ENCODE results near the gene SRRM4.
"Not testable (repeated sequence)": the region's sequence is repeated elsewhere in the genome, so short reads cannot be mapped to it uniquely, and the experiment has no call there.

SRRM4 gene

DNA sequence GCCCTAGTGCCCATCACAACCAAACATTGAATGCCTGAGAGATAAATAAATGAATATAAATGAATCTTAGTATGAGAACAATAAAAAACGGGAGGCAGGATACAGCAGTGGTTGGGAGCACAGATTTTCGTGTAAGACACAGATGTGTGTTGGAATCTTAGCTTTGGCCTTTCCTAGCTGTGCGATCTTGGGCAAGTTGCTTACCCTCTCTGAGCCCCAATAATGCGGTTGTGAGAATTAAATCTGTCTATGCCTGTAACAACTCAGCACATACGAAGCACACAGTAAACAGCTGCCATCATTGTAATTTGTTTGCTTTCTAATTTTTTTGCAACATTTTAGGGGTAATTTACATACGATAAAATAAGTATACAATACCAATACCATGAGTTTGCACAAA lies 89.8 kb downstream of the SRRM4 start:
- no peak for FAIRE-seq

DNA sequence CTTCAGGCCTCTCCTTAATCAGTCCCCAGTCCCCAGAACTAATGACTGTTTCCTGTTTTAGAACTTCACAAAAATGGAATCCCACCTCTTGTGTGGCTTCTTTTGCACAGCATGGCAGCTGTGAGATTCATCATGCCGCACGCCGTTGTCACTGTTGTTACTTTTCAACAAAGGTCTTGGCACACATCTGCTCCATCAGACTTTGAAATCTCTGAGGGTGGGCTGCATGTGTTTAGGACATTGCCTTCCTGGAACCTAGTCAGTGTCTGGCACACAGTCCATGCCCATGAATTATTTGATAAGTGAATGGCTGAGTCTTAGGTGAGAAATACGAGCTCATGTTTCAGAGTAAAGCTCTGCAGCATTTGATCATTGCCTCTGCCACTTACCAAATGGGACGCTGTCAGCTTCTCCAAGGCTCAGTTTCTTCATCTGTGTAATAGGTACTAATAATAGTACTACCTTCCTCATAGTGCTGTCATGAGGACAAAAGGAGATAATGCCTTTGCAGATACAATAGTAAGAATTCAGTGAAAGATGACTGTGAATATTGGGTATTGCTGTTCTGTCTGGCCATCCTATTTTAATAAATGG lies 90.4 kb downstream of the SRRM4 start:
- FAIRE-seq = no peak

DNA sequence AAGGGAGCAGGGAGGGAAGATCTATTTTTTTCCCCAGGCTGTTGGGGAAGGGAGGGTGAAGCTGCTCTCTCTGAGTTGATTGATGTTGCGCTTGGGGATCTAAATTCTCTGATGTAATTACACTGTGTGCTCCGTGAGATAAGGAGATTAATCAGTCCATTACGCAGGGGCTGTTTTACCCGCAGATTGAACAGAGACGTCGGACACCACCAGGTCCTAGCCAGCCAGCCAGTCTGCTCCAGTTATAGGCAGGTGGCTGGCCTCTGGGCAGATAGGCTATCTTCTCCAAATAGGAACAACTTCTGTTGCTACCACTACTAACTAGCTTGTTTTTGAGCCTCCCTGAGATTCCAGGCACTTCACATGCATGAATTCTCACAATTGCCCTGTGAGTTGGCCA lies 91.1 kb downstream of the SRRM4 start:
- FAIRE-seq = no peak

GRCh38 chr12:119075222-119075787 lies 94.0 kb downstream of the SRRM4 start:
- no peak for FAIRE-seq

- no peak for FAIRE-seq
Measured at GRCh38 chr12:119075918-119076317, 94.6 kb downstream of the SRRM4 start.

- FAIRE-seq = no peak
Measured at GRCh38 chr12:119079530-119079929, 98.2 kb downstream of the SRRM4 start.

DNA sequence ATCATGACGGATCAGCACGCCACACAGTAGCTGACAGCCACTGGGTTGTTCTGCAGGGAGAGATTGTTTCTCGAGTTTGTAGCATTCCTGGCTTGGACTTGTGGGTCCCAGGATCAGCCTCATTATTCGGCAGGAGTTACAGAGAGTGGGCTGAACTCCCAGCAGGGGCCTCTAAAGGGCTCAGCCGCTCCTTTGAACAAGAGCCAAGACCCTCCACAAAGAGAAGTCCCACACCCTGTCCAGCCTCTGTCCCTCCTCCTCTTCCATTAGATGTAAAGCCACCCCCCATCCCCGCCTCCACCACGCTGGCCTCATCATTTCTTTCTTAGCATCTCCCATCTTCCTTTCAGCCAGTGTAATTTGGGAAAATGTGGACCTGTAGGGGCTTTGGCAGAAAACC lies 100.7 kb downstream of the SRRM4 start:
- no peak for FAIRE-seq

- FAIRE-seq = no peak
Measured at GRCh38 chr12:119082496-119082895, 101.2 kb downstream of the SRRM4 start.

GRCh38 chr12:119088685-119089379 lies 107.5 kb downstream of the SRRM4 start:
- no peak for FAIRE-seq

DNA sequence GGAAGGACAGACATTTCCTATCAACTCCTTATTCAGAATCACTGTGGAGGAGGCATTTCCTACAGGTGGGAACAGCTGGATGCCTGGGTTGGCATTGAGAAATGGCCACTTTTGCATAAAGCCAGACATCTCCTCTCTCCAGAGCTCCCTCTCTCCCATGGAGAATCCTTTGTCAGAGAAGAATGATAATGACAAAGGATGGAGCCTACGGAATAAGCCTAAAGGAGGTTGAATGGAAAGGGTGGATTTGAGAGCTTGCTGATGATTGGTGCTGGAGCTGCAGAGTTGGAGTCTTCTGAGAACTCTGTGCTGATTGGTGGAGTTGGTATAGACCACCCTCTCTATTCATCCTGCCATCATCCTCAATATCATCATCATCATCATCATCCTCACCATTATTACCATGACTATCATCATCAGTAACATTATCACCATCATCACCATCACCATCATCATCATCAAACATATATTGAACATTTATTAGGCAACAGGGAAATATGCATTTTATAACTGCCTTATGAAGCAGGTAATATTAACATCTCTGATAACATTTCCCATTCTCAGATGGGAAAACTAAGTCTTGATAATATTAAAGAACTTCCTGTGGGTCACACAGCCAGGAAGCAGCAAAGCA lies 108.2 kb downstream of the SRRM4 start:
- FAIRE-seq = no peak

- no peak for FAIRE-seq
Measured at GRCh38 chr12:119090276-119090675, 108.9 kb downstream of the SRRM4 start.

DNA sequence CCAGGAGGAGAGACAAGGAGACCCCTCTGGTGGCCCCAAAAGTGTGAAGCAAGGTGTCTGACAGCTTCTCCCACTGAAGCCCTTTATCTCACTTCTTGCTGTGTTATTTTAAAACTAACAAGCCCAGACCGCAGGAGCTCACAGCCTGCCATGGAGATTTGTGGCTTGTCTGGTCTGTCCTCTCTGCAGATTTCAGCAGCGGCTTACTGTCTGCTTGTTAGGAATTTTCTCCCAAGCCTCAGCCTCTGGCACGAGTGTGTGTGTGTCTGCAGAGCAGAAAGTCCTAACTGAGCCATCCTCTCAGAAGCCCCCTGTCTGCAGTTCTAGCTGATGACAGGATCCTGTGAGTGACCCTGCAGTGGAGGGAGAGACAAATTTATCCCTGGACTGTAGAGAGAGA lies 109.5 kb downstream of the SRRM4 start:
- FAIRE-seq = no peak

DNA sequence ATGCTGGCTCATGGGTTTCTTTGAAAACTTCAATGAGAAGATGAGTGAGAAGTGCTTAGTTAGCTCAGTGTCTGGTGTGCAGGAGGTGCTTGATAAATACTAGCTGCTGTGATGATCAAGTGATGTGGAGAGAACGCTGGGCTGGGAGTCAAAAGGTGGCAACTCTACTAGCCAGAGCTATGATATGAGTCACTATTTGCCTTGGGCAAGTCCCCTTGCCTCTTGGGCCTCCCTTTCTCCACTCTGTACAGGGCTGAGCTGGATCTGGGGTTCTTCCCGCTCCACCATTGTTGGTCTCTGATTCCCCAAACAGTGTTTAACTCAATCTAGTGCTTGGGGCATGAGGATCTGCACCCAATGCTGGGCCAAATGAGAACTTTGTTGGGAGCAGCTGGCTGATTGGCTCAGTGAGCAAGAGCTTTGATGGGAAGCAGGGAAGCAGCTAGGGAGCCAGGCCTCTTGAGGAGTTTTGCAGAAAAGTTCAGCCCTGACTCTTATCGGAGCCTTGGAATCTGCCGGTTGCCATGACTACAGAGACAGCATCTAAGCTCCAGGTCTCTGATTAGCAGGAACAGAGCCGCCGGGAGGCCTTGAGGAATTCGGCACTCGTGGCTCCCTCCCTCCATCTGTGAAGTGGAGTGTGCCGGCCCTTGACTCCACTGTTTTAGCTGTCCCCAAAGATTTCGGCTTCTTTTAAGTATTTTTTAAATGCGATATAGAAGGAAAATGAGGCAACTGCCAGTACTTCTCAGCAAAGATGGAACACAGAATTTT lies 115.3 kb downstream of the SRRM4 start:
- no peak for FAIRE-seq

- FAIRE-seq = no peak
Measured at GRCh38 chr12:119100933-119101332, 119.6 kb downstream of the SRRM4 start.

- no peak for FAIRE-seq
Measured at GRCh38 chr12:119102274-119102673, 120.9 kb downstream of the SRRM4 start.

DNA sequence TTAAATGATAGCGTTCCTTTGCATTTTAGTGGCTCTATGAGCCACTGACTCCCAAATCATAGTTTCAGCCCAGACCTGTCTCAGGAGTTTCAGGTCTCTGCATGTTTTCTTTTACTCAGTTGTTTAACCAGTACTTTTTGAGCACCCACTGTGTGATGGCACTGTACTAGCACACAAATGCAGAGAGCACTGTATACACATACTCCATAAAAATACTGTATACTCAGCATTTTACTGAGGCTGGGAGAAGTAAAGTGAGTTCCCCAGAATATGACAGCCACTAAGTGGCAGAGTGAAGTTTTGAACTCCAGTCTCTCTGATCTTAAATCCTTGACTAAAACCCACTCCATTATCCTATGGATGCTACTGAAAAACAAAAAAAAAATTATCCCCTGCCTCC lies 121.4 kb downstream of the SRRM4 start:
- FAIRE-seq = no peak

DNA sequence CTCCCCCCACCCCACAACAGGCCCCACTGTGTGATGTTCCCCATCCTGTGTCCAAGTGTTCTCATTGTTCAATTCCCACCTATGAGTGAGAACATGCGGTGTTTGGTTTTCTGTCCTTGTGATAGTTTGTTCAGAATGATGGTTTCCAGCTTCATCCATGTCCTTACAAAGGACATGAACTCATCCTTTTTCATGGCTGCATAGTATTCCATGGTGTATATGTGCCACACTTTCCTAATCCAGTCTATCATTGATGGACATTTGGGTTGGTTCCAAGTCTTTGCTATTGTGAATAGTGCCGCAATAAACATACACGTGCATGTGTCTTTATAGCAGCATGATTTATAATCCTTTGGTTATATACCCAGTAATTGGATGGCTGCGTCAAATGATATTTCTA lies 123.6 kb downstream of the SRRM4 start:
- FAIRE-seq = not testable (repeated sequence)

DNA sequence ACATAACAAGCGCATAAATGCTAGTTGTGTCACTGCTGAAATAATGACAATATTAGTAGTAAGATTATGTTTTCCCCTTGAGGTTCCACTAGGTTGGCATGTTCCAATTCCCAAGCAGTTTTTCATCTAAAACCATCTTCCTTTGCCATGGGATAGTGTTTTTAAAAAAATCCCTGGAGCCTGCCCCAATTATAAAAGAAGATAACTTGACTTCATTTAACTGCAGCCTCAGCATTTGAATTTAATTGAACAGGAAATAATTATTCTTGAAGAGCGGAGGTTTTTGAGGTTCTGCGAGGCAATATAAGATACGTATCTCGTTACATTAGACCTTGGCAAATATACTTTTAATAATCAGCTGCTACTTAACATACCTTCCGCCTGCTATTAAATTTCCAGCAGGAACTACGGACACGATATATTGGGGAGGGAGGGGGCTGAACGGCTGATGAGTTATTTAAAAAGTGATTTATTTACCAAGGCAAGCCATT lies 132.2 kb downstream of the SRRM4 start:
- FAIRE-seq = no peak

GRCh38 chr12:119114294-119114693 lies 133.0 kb downstream of the SRRM4 start:
- FAIRE-seq = no peak

DNA sequence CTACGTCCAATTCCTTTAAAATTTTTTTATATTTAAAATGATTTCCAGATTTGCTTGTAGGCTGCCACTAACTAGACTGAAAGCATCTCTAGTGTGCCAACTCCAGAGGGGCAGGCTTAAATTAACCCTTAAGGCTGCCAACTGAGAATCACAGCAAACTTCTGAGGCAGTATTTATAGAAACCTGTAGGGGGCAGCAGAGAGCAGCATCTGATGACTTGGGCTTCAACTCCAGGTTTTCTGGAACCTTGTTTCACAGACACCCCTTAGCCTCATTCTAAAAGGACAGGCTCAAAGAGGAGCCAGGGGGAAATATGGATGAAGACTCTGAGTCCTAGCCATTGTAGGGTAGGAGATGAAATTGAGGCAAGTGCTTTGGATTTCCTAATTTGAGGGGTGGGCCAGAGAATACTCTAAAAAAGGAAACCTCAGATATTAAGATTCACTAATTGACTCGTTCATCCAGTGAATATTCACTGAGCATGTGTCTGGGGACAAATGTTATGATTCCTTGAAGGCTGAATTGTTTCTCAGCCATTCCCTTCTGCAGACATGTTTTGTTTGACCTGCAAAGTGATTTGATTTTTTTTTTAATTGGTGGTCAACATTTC lies 134.1 kb downstream of the SRRM4 start:
- FAIRE-seq = no peak

DNA sequence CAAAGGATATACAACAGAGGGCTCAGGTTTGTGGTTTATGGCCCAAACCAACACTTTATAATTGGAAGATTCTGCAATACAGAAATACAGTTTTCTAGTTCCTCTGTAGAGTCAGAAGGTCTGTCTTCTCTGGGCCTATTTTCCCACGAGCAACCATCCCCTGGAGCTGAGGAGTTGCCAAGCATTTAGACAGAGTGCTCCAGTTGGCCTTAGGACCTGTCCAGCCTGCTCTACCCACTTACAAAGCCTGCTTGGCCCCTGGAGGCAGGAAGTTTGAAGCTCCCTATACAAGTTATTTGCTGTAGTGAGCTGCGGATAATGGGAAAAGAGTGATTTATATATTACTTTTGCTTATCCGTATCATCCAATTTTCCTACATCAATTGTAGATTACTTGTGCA lies 136.6 kb downstream of the SRRM4 start:
- no peak for FAIRE-seq

DNA sequence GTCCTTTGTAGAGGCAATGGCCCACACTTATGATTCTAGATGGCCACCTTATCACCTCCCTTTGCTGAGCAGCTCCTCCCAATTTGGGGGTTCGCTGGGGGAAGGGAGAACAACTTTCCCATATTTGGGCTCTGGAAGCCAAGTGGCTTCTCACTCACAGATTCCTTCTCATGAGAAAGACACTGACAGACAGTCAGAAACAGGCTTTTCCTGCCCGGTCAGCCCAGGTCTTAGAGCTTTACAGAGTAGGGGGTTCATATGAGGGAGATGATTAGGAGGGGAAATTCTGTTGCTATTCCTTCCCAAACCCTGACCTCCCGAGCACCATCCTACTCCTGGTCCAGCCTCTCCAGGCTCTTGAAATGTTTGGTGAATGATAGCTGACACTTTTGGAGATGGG lies 137.3 kb downstream of the SRRM4 start:
- no peak for FAIRE-seq

DNA sequence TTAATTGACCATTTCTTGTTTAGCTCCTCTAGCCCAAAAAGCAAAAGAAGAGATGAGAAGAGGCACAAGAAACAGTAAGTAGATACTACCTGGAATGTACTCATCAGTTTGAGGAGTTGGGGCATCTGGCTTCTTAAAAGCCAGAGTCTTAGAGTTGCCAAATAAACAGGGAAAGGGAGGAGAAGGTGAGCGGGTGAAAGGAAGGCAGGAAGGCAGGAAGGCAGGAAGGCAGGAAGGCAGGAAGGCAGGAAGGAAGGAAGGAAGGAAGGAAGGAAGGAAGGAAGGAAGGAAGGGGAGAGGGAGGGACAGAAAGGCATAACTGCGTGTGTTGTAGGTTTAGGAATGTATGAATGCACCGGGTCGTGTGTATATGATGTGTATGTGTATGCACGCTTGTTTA lies 140.7 kb downstream of the SRRM4 start:
- no peak for FAIRE-seq
